Smooth muscle cell (in vitro differentiated cells): Measurements from ENCODE around the gene SOX10. TPM values are rescaled to one million over a fixed set of nuclear protein-coding genes. Genes with fewer than 3 reads are reported as not detected.

Experiments used
- DNase-seq: peaks from one replicate; lab custom pipeline; 2025; ENCODE audit not compliant: unreplicated experiment; lab: John Stamatoyannopoulos, UW
- H2AFZ ChIP-seq: fragments of 200-600 bp; sonication (generic); 2 replicates; pipeline ENCODE4 v1.6.0; 2016; ENCODE audit warnings: antibody characterized with exemption, low read depth, mild to moderate bottlenecking
- H3F3A ChIP-seq: fragments of 200-600 bp; sonication (generic); 2 replicates; pipeline ENCODE4 v1.6.0; 2017; ENCODE audit warnings: antibody characterized with exemption, low read depth
- H3K27ac ChIP-seq: fragments of 200-600 bp; sonication (generic); 2 replicates; pipeline ENCODE4 v1.5.1; 2016; ENCODE audit warnings: low read depth, mild to moderate bottlenecking
- H3K27me3 ChIP-seq: fragments of 200-600 bp; sonication (generic); 2 replicates; pipeline ENCODE4 v1.6.1; 2016; ENCODE audit warnings: low read depth, mild to moderate bottlenecking
- H3K36me3 ChIP-seq: fragments of 200-600 bp; sonication (generic); 2 replicates; pipeline ENCODE4 v1.5.1; 2016; ENCODE audit warnings: low read depth
- H3K4me1 ChIP-seq: fragments of 200-600 bp; sonication (generic); 2 replicates; pipeline ENCODE4 v1.5.1; 2016; ENCODE audit warnings: low read depth
- H3K4me2 ChIP-seq: fragments of 200-600 bp; sonication (generic); 2 replicates; pipeline ENCODE4 v1.6.0; 2016; ENCODE audit warnings: mild to moderate bottlenecking
- H3K4me3 ChIP-seq: fragments of 200-600 bp; sonication (generic); 2 replicates; pipeline ENCODE4 v1.5.1; 2016; ENCODE audit warnings: mild to moderate bottlenecking
- H3K79me2 ChIP-seq: fragments of 200-600 bp; sonication (generic); 2 replicates; pipeline ENCODE4 v1.6.0; 2016; ENCODE audit warnings: low read depth, mild to moderate bottlenecking
- H3K9ac ChIP-seq: fragments of 200-600 bp; sonication (generic); 2 replicates; pipeline ENCODE4 v1.6.0; 2016; ENCODE audit warnings: low read depth
- H3K9me3 ChIP-seq: fragments of 200-600 bp; sonication (generic); replicated peaks from 2 replicates; pipeline ENCODE4 v1.5.1; 2016; ENCODE audit warnings: low read depth
- H4K20me1 ChIP-seq: fragments of 200-600 bp; sonication (generic); 2 replicates; pipeline ENCODE4 v1.6.0; 2016; ENCODE audit warnings: low read depth
- WGBS: methylation state at CpG from one replicate; pipeline ENCODE4 v1.1.7; 2016; ENCODE audit warnings: low lambda C conversion rate; 5-methylcytosine and 5-hydroxymethylcytosine counted together
- polyA plus RNA-seq: library from polyadenylated mRNA; unstranded; fragments of >200 nt; fragmentation: Nextera tagmentation; extraction: Ambion mirVana; gene quantifications from 2 replicates; pipeline ENCODE4 v1.2.1, GENCODE V29; 2016
- total RNA-seq: library from RNA; depleted of rRNA; stranded (reverse); fragments of >200 nt; gene quantifications from 2 replicates; pipeline ENCODE4 v1.2.3, GENCODE V29; 2014
- TF ChIP-seq, protein P1 (sequence below): fragments of 200-600 bp; sonication (generic); IDR thresholded peaks from 2 replicates; pipeline ENCODE4 v1.5.1; 2017; ENCODE audit warnings: borderline replicate concordance, mild to moderate bottlenecking, antibody characterized with exemption; ENCODE audit not compliant: insufficient read depth, poor library complexity, severe bottlenecking

Gene SOX10
- total and polyA plus RNA-seq, 2 experiments from 2014 or later: not detected

DNA sequence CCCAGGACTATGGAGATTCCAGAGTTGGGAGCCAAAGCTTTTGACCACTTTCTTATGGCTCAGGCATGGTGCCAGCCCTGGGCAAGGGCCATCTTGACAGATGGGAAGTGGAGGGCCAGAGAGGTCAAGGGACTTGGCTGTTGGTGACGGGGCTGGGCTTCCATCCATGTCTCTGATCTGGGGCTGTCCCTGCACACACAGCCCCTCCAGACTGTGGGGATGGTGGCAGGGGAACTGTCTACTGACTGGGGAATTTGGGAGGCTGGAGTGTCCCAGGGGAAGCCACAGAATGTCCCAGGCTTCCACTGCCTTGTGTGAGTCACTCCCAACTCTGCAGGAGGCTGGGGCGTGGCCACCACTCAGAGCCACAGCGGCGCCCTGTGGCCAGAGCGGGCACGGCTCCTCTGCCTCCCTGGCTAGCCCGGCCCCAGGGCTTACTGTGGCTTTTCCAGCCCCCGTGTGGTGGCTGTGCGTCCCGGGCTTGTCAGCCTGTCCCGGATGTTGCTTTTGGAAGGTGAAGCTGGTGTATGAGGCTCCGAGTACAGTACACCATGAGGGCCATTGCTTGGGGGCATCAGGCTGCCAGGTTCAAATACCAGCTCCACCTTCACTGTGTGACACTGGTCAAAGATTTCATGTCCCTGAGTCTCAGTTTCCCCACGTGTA is 50.5 kb downstream of the SOX10 start:
- Histone ChIP-seq H3K4me2 (peak overlapping the region; percentile 43), H4K20me1 (peaks cover 28% of the 10 kb centered on the region), H2AFZ (no peak overlapping the region), H3K79me2 (no peaks in the 10 kb centered on the region), H3K9ac (peak overlapping the region; percentile 17), H3K9me3 (no peaks in the 10 kb centered on the region), H3K27me3 (no peaks in the 10 kb centered on the region), H3K36me3 (peaks cover under 1% of the 10 kb centered on the region), H3K4me1 (no peaks in the 10 kb centered on the region), H3K27ac (peak overlapping the region; percentile 71), H3F3A (peaks cover 5% of the 10 kb centered on the region), H3K4me3 (no peak overlapping the region)
- TF ChIP-seq, protein P1, sequence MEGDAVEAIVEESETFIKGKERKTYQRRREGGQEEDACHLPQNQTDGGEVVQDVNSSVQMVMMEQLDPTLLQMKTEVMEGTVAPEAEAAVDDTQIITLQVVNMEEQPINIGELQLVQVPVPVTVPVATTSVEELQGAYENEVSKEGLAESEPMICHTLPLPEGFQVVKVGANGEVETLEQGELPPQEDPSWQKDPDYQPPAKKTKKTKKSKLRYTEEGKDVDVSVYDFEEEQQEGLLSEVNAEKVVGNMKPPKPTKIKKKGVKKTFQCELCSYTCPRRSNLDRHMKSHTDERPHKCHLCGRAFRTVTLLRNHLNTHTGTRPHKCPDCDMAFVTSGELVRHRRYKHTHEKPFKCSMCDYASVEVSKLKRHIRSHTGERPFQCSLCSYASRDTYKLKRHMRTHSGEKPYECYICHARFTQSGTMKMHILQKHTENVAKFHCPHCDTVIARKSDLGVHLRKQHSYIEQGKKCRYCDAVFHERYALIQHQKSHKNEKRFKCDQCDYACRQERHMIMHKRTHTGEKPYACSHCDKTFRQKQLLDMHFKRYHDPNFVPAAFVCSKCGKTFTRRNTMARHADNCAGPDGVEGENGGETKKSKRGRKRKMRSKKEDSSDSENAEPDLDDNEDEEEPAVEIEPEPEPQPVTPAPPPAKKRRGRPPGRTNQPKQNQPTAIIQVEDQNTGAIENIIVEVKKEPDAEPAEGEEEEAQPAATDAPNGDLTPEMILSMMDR: peak; percentile 78
- 14% methylated on average over 13 of the region's 13 CpGs for WGBS
- DNase-seq: peak; percentile 65

DNA sequence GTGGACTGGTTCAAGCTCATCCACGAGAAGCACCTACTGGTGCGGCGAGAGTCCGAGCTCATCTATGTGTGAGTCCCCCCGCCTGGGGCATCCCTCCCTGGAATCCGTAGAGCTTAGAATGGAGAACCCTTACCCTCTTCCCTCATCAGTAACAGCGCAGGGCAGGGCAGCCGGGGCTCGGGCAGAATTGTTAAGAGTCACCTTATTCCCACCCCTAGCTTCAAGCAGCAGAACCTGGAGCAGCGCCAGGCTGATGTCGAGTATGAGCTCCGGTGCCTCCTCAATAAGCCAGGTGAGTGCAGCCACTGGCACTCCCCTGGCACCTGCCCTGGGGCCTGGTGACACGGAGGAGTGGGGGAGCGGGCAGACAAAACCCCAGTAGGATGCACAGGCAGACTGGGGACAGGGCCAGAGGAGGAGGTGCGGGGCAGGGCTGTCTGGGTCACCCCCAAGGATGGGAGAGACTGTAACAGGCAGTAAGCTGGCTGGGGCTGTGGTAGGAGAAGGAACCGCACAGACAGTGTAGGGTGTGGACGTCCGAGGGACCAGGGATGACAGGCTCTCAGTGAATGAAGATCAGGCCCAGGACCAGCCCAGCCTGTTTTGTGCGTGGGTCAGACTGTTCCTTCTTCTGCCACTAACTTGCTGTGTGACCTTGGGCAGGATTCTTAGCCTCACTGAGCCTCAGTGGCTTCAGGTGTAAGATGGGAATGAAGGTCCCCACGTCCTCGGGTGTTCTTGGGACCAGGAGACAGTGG is 51.4 kb downstream of the SOX10 start:
- H4K20me1 ChIP-seq: peaks cover 24% of the 10 kb centered on the region
- WGBS: 91% methylated on average over 21 of the region's 21 CpGs
- peak overlapping the region; percentile 71 for H3K27ac ChIP-seq
- no peak overlapping the region for H3K4me3 ChIP-seq
- TF ChIP-seq, protein P1: no peak
- H3K9me3 ChIP-seq: no peaks in the 10 kb centered on the region
- H3K27me3 ChIP-seq: no peaks in the 10 kb centered on the region
- H3K4me1 ChIP-seq: no peaks in the 10 kb centered on the region
- H2AFZ ChIP-seq: no peak overlapping the region
- no peak overlapping the region for H3K4me2 ChIP-seq
- H3K79me2 ChIP-seq: no peaks in the 10 kb centered on the region
- no peak for DNase-seq
- H3F3A ChIP-seq: peaks cover 5% of the 10 kb centered on the region
- H3K36me3 ChIP-seq: peaks cover 4% of the 10 kb centered on the region
- H3K9ac ChIP-seq: no peak overlapping the region

DNA sequence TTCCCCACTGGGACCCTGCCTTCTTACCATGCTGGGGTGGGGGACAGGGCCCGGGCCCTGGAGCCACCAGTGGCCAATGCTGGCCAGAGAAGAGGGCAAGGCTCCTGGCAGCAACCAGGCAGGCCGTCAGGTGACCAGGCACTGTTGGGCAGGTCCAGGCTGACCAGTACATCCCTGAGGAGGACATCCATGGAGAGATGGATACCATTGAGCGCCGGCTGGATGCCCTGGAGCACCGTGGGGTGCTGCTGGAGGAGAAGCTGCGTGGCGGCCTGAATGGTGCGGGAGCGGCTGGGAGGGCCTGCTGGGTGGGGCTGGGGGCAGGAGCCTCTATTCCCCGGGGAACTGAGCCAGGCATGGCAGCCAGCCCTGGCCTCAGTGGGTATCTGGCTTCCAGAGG is 52.0 kb downstream of the SOX10 start:
- WGBS: 96% methylated on average over 5 of the region's 10 CpGs
- Histone ChIP-seq H3K9me3 (no peaks in the 10 kb centered on the region), H3K4me1 (no peaks in the 10 kb centered on the region), H3K9ac (no peak overlapping the region), H3K79me2 (no peaks in the 10 kb centered on the region), H3K27me3 (no peaks in the 10 kb centered on the region), H3K4me3 (no peak overlapping the region), H2AFZ (no peak overlapping the region), H3K4me2 (no peak overlapping the region), H3K27ac (no peak overlapping the region), H3K36me3 (peaks cover 4% of the 10 kb centered on the region), H4K20me1 (peaks cover 24% of the 10 kb centered on the region), H3F3A (peaks cover 5% of the 10 kb centered on the region)
- no peak for DNase-seq
- TF ChIP-seq, protein P1: no peak
